ENCODE measurements around the gene PHACTR2. TPM values are rescaled to one million over a fixed set of nuclear protein-coding genes. Genes with fewer than 3 reads are reported as not detected.

Gene PHACTR2
- total and polyA plus RNA-seq, 2 of the 13 experiments (the other 11 are each of a cell fraction or from before 2014, with no cell fraction given): 11.3 to 28.2 TPM

DNA sequence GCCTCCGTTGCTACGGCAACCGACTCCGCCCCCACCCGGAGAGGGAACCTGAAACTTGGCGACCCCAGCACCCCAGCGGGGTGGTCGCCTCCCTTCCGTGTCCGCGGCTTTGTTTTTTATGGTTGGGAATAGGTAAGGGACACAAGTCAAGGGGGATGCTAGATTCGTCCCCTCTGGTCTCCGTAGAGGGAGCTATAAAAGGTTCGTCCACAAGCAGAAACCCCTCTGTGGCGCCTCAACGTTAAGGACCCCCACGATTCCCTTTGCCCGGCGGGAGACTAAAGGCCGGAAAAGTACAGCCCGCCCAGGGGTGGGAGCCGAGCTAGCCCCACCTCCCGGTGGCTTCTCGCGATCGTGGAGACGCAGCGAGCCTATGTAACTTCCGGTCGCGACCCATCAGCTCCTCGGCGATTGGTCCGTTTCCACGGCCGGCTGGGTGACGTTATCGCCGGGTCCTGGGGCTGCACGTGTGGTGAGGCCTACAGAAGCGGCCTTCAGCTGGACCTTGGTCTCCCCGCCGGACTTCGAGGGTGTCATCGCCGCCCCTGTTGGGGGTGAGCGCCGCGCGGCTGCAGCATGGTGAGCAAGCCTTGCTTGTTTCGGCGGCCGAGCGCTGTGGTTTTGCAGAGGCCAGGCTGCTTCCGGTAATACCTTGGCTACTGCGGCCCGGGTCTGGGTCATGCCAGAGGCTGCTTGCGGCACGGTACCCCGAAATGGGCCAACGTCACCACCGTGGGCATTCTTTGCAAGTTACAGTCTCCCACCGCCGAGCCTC, 165.3 kb downstream of the PHACTR2 start, which contains the start of gene LTV1:
TSS of gene LTV1 (plus strand) at position 437 of the 775 bp plus-strand sequence. CDS start at position 577, 140 bp downstream.
- Histone ChIP-seq H3K4me1 (ENCODE audit: insufficient read depth, low read length) (peaks cover 39% of the 10 kb centered on the region), H3K79me2 (ENCODE audit: insufficient read depth, low read length) (peaks cover 27% of the 10 kb centered on the region), H3K27me3 (ENCODE audit: control insufficient read depth in 1 of 2, insufficient read depth in 2 of 2, low read length in 2 of 2) (no peaks in the 10 kb centered on the region; a peak in 1 of 5 replicates), H3K4me3 (replicated peaks in 1 of 3; ENCODE audit: insufficient read depth in 1 of 3, low read depth in 2 of 3, low read length in 3 of 3) (peak within 1 kb of the TSS; percentile 75 to 88 (median 85)), H4K20me1 (ENCODE audit: insufficient read depth, low read length) (no peaks in the 10 kb centered on the region), H3K36me3 (replicated peaks in 1 of 2; ENCODE audit: control insufficient read depth in 1 of 2, insufficient read depth in 2 of 2, low read length in 2 of 2) (peaks cover 10 to 25% of the 10 kb centered on the region in 2 experiments), H3K27ac (ENCODE audit: extremely low read length, insufficient read depth, low read length) (peak within 1 kb of the TSS; percentile 95), H3K4me2 (ENCODE audit: low read depth, low read length) (peak within 1 kb of the TSS; percentile 87), H3K9ac (ENCODE audit: insufficient read depth, low read depth, low read length) (peak within 1 kb of the TSS; percentile 98), H2AFZ (ENCODE audit: low read length) (peak within 1 kb of the TSS; percentile 79), H3K9me3 (ENCODE audit: low read length) (no peaks in the 10 kb centered on the region)
- peak; percentile 83 for FAIRE-seq
- POLR2A ChIA-PET: interaction anchor here (0.6 to 3.1 kb wide), 31 partner anchors 8 to 784 kb away, joined by 3 to 48 read pairs (median 4); partner anchors contain the start of genes ADAT2, FUCA2, PEX3 and ZC2HC1B
- BruUV-seq (replicated peaks): no TSS peak
- peak; percentile 97 for ATAC-seq
- in situ Hi-C loops (cut with HindIII; ENCODE audit: extremely low pct_ligation_motif_present, low pct_unique_long_range_greater_than_20kb) (loop anchor here (5.0 kb wide), 2 partner anchors 166 to 266 kb away; partner anchors contain the start of gene PHACTR2), intact Hi-C loops (cut with micrococcal nuclease; ENCODE audit: unreplicated experiment) (loop anchor here (1.0 to 5.0 kb wide), 5 partner anchors 98 to 268 kb away; partner anchors contain the start of gene PHACTR2)
- DNase-seq (ENCODE audit: low spot score): peak; percentile 98
- under 1% methylated on average over 39 of the region's 64 CpGs for WGBS (ENCODE audit: low lambda C conversion rate)
- CTCF ChIA-PET (ENCODE audit: low intra/inter-chr PET ratio, low total read pairs): no interaction called here
- TF ChIP-seq, protein P1, sequence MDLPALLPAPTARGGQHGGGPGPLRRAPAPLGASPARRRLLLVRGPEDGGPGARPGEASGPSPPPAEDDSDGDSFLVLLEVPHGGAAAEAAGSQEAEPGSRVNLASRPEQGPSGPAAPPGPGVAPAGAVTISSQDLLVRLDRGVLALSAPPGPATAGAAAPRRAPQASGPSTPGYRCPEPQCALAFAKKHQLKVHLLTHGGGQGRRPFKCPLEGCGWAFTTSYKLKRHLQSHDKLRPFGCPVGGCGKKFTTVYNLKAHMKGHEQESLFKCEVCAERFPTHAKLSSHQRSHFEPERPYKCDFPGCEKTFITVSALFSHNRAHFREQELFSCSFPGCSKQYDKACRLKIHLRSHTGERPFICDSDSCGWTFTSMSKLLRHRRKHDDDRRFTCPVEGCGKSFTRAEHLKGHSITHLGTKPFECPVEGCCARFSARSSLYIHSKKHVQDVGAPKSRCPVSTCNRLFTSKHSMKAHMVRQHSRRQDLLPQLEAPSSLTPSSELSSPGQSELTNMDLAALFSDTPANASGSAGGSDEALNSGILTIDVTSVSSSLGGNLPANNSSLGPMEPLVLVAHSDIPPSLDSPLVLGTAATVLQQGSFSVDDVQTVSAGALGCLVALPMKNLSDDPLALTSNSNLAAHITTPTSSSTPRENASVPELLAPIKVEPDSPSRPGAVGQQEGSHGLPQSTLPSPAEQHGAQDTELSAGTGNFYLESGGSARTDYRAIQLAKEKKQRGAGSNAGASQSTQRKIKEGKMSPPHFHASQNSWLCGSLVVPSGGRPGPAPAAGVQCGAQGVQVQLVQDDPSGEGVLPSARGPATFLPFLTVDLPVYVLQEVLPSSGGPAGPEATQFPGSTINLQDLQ (CRISPR knock-in tag; IDR thresholded peaks at IDR 0.05): peak; percentile 89; the same call in 1 of the 2 replicates
- TF ChIP-seq GTF2F1 (IDR thresholded peaks at IDR 0.05; ENCODE audit: low read length) (no peak), MXD3 (CRISPR knock-in tag; IDR thresholded peaks at IDR 0.05) (peak; percentile 100), ZNF451 (CRISPR knock-in tag; IDR thresholded peaks at IDR 0.05) (peak; percentile 99), TBL1XR1 (IDR thresholded peaks at IDR 0.05; ENCODE audit: borderline replicate concordance, low read length, partially characterized antibody) (peak; percentile 54), ZNF607 (CRISPR knock-in tag; IDR thresholded peaks at IDR 0.05; ENCODE audit: borderline replicate concordance) (peak; percentile 99), CHCHD3 (CRISPR knock-in tag; IDR thresholded peaks at IDR 0.05) (peak; percentile 96), ZBTB38 (CRISPR knock-in tag; IDR thresholded peaks at IDR 0.05) (peak; percentile 97), HOMEZ (CRISPR knock-in tag; IDR thresholded peaks at IDR 0.05; ENCODE audit: low read depth) (peak; percentile 96), KDM4B (CRISPR knock-in tag; IDR thresholded peaks at IDR 0.05) (peak; percentile 75; the same call in 1 of the 2 replicates), PCBP2 (optimal IDR thresholded peaks at IDR 0.05; ENCODE audit: low read depth, low read length, poor library complexity, severe bottlenecking) (no peak), HNRNPK (IDR thresholded peaks at IDR 0.05; ENCODE audit: low read depth, low read length, poor library complexity, severe bottlenecking) (no peak), ZMYM2 (CRISPR knock-in tag; IDR thresholded peaks at IDR 0.05) (peak; percentile 94), NR1H2 (CRISPR knock-in tag; IDR thresholded peaks at IDR 0.05; ENCODE audit: borderline replicate concordance, low read depth) (peak; percentile 93)
- TF ChIP-seq, protein P2, sequence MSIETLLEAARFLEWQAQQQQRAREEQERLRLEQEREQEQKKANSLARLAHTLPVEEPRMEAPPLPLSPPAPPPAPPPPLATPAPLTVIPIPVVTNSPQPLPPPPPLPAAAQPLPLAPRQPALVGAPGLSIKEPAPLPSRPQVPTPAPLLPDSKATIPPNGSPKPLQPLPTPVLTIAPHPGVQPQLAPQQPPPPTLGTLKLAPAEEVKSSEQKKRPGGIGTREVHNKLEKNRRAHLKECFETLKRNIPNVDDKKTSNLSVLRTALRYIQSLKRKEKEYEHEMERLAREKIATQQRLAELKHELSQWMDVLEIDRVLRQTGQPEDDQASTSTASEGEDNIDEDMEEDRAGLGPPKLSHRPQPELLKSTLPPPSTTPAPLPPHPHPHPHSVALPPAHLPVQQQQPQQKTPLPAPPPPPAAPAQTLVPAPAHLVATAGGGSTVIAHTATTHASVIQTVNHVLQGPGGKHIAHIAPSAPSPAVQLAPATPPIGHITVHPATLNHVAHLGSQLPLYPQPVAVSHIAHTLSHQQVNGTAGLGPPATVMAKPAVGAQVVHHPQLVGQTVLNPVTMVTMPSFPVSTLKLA (IDR thresholded peaks at IDR 0.05): peak; percentile 92
- TF ChIP-seq, protein P3, sequence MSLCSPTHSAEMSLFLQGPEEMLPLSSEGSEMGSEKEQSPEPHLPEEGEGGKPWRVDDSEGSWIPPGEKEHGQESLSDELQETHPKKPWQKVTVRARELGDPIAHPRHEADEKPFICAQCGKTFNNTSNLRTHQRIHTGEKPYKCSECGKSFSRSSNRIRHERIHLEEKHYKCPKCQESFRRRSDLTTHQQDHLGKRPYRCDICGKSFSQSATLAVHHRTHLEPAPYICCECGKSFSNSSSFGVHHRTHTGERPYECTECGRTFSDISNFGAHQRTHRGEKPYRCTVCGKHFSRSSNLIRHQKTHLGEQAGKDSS (CRISPR knock-in tag; IDR thresholded peaks at IDR 0.05; ENCODE audit: borderline replicate concordance, low read depth): peak; percentile 95; the same call in 1 of the 2 replicates

Data from HepG2 (cell line).